ENCODE results near the gene DPYSL4.

The DPYSL4 gene

DNA sequence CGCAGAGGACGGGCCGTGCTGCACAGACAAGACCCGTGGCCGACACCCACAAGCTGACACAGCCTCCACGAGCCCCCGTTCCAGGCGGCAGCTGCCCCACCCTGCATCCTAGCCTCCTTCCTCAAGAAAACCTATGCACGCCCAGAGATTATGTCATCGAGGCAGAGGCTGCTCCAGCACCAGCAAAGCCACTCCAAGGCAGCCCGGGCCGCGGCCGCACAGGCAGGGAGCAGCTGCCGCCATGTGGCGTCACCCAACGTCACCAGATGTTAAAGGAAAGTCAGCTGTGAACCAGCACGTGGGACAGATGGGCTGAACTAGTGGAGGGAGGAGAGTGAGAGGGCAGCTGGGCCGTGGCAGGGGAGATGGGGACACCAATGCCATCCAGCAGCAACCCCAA, 61.2 kb downstream of the DPYSL4 start:
- no peak for DNase-seq

DNA sequence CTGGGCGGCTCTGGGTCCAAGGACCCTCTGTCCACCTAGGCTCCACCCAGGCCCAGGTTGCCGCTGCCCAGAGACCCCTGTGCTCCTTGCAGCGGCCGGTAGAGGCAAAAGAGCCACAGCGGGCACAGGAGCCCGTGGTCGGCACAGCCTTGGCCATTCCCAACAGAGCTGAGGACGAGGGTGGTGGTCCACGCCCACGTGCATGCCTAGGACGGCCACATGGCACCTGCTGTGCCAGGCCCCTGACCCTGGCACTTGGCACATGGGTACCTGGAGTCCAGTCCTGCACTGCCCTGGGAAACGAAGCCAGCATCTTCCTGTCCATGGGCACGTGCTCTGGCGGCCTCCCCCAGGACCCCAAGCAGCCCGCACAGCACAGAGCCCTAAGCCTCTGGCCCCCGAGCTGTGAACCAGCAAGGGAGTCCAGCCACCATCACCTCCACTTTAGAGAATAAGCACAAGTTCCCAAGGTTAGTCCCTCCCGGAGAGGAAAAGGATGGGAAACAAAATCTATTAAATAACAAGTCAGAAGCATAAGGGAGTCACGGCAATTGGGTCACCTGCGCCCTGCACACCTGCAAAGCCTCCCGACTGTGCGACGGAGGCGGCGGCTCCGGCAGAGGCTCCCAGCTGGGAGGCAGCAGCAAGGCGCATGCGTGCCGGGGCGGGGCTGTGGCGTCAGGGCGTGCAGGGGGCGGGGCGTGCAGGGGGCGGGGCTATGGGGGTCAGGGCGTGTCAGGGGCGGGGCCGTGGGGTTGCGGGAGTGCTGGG, 61.9 kb downstream of the DPYSL4 start:
- peak; percentile 43 to 55 for DNase-seq

DNA sequence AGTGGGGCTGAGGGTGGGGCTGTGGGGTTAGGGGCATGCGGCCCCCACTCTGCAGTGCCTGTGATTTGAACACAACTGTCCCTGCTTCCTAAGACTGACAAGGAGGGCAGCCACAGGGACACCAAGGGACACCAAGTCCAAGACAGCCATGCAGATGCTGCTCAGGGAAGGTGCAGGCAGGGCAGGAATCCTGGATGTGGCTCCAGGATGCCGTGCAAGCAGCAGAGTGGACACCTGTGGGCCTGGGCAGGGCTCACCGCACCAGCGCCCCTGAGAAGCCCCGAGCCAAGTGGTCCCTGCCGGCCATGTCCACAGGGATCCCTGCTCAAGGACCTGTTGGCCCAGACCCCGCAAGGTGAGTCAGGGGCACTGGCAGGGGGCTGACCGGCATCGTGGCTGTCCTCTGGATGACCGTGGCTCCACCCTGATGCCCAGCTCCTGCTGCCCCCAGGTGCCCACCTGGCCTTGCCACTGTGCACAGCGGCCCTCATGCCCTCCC, 62.5 kb downstream of the DPYSL4 start:
- no peak for DNase-seq

GRCh38 chr10:132249824-132250375, 63.2 kb downstream of the DPYSL4 start:
- DNase-seq = no peak

DNA sequence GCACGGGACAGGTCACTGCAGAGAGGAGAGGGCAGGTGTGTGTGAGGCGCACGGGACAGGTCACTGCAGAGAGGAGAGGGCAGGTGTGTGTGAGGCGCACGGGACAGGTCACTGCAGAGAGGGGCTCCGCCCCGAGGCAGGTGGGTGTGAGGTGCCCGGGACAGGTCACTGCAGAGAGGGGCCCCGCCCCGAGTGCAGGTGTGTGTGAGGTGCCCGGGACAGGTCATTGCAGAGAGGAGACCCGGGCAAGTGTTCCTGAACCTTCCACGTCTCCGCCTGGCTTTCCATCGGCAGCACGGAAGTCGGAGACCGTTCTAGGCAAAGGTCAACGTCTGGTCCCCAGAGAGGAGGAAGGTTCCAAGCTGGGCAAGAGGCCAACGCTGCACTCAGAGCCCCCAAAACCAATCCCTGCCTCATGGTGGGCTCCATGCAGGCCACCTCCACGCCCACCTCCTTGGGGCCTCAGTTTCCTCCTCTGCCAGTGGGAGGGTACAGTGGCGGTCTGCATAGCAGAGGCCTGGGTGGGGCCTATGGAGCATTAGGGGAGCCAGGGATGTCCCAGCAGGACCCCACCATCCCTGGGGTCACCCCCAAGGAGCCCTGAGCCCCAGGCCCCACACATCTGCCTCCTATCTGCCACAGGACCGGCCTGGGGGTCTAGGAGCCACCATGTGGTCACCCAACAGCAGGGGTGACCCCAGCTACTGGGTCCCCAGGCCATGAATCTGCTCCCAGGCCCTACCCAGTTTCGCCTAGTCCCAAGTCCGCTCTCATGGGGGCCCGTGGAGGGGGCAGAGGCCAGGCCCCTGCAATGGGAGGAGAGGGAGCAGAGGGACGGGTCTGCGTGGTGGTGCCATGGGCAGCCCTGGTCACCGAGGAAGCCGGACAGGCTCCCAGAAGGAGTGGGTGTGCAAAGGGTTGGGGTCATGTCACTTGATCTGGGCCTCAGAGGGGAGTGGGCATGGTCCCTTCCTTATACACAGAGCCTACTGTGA, 64.0 kb downstream of the DPYSL4 start:
- DNase-seq = no peak

GRCh38 chr10:132251928-132252327, 65.2 kb downstream of the DPYSL4 start:
- DNase-seq = no peak

DNA sequence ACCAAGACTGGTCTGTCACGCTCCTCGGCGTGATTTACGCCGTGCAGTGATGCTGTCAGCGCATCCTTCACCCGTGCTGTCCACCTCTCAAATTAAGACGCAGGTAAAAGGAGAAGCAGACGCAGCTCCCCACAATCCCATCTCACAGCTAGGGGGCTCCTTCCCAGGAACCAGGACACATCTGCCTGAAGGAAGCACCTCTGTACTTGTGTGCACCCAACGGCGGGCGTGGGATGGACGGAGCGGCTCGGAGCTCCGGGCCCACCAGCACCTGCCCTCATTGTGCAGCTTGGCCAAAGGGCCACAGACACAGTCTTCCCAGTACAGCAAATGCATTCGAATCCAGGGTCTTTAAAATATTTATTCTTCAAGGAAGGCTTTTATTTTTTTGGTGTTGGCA, 65.7 kb downstream of the DPYSL4 start:
- DNase-seq = no peak

DNA sequence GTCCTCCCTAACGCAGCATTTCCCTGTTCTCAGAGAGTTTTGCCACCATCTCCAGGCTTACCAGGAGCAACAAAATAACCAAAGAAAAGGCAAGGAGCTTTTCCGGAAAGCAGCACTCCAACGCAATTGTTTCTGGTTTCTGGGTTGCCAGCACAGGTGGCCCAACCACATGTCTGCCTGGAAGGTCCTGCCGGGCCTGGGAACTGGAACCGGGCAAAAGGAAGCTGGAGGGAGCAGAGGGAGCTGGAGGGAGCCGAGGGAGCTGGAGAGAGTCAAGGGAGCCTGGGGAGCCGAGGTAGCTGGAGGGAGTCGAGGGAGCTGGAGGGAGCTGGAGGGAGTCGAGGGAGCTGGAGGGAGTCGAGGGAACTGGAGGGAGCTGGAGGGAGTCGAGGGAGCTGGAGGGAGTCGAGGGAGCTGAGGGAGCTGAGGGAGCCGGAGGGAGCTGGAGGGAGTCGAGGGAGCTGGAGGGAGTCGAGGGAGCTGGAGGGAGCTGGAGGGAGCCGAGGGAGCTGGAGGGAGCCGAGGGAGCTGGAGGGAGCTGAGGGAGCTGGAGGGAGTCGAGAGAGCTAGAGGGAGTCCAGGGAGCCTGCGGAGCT, 66.4 kb downstream of the DPYSL4 start:
- DNase-seq = no peak

GRCh38 chr10:132254841-132255240, 68.1 kb downstream of the DPYSL4 start:
- DNase-seq = no peak

Measured in CD4-positive, alpha-beta T cell treated with Interleukin-4 for 1 hour (primary cell).